ENCODE results near the gene SLC66A1. TPM values are rescaled to one million over a fixed set of nuclear protein-coding genes. Genes with fewer than 3 reads are reported as not detected.
"Not testable (repeated sequence)": the region's sequence is repeated elsewhere in the genome, so short reads cannot be mapped to it uniquely, and the experiment has no call there.

The SLC66A1 gene
- total RNA-seq, 1 experiment from 2014 or later: 27.7 TPM

DNA sequence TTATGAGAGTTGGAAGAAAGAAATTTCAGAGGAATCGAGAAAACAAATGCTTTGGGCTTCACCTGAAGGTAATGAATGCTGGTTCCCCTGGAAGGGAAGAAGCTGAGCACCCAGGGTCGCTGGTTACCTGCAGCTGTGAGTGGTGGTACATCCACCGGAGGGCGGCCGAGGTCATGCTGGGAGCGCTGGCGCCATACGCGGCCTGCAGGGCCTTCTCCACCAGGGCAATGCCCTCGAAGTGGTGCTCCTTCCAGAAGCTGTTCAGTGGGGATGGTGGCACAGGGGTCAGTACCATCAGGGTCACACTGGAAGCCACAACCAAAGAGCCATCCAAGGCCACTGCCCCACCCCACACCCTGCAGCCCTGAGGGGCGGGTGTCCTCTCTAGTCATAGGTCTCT, 43.7 kb upstream of the SLC66A1 start:
- BruUV-seq (replicated peaks): no TSS peak
- CTCF ChIA-PET: no interaction called here
- DNase-seq: no peak

DNA sequence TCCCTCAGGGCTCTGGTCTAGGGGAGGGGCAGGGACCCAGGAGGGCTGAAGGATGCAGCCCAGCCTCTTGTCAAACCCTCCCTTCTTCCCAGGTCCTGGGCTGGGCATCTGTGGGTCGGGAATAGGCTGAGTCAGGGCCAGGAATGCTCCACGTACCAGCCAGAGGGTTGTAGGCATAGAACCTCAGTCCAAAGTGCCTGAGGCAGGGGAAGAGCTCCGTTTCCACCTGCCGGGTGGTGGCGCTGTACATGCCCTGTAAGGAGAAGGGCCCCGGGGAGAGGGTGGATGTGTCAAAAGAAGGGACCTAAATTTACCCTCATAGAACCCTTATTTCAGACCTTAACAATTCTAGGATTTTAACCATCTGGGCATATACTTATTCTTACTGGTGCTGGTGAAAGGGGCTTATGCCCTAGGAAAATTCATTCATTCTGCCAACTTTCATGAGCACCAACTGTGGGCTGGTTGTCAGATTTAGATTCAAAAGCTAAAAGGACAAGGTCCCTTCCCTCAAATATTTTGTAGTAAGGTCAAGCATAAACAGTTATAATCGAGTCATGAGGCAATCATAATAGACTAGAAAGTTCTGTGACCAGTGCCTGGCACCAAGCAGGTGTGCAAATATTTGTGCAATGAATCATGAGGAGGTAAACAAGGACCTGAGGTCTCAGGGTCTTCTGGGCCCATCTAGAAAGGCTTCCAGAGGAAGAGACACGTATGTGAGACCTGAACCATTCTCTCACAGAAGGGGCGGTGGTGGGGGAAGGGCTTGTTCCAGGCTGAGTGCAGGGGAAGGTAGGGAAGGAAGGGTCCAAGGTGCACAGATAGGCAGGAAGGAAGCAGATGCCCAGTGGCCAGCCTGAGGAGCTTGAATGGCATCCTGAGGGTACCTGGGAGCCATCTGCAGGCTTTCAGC, 42.4 kb upstream of the SLC66A1 start:
- POLR2A ChIA-PET (ENCODE audit: unreplicated experiment); H3K27ac ChIP-seq (ENCODE audit: low read length); H3K27me3 ChIP-seq (ENCODE audit: low read length); BruUV-seq (replicated peaks); CTCF ChIA-PET; H4K20me1 ChIP-seq (ENCODE audit: low read length); H3K9ac ChIP-seq (ENCODE audit: low read length); H3K9me3 ChIP-seq (ENCODE audit: low read length); H3K36me3 ChIP-seq (ENCODE audit: low read depth, low read length); H3K4me1 ChIP-seq (ENCODE audit: insufficient read depth, low read length); H3K4me2 ChIP-seq (ENCODE audit: low read length); H3K9me2 ChIP-seq (replicated peaks; ENCODE audit: low read length); intact Hi-C loops (cut with micrococcal nuclease); DNase-seq; H2AFZ ChIP-seq (ENCODE audit: low read length); H3F3A ChIP-seq (ENCODE audit: low read length, unreplicated experiment); H3K79me2 ChIP-seq (ENCODE audit: low read length); H3K4me3 ChIP-seq (ENCODE audit: low read length): not testable (repeated sequence)
- peak; percentile 82 for ATAC-seq

More for the DNA sequence above, 43.7 kb upstream of the SLC66A1 start:
- H3K4me2 ChIP-seq (ENCODE audit: low read length): no peak overlapping the region
- H3K9me2 ChIP-seq (replicated peaks; ENCODE audit: low read length): no peaks in the 10 kb centered on the region
- no peaks in the 10 kb centered on the region for H3K9me3 ChIP-seq (ENCODE audit: low read length)
- H3K27ac ChIP-seq (ENCODE audit: low read length): no peak overlapping the region
- no peaks in the 10 kb centered on the region for H3K27me3 ChIP-seq (ENCODE audit: low read length)
- H3K9ac ChIP-seq (ENCODE audit: low read length): no peak overlapping the region
- no peaks in the 10 kb centered on the region for H3K36me3 ChIP-seq (ENCODE audit: low read depth, low read length)
- no peak overlapping the region for H3K4me3 ChIP-seq (ENCODE audit: low read length)
- POLR2A ChIA-PET (ENCODE audit: unreplicated experiment): no interaction called here
- intact Hi-C loops (cut with micrococcal nuclease): no loop called here
- TF ChIP-seq, protein P1, sequence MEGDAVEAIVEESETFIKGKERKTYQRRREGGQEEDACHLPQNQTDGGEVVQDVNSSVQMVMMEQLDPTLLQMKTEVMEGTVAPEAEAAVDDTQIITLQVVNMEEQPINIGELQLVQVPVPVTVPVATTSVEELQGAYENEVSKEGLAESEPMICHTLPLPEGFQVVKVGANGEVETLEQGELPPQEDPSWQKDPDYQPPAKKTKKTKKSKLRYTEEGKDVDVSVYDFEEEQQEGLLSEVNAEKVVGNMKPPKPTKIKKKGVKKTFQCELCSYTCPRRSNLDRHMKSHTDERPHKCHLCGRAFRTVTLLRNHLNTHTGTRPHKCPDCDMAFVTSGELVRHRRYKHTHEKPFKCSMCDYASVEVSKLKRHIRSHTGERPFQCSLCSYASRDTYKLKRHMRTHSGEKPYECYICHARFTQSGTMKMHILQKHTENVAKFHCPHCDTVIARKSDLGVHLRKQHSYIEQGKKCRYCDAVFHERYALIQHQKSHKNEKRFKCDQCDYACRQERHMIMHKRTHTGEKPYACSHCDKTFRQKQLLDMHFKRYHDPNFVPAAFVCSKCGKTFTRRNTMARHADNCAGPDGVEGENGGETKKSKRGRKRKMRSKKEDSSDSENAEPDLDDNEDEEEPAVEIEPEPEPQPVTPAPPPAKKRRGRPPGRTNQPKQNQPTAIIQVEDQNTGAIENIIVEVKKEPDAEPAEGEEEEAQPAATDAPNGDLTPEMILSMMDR (conservative IDR thresholded peaks at IDR 0.05; ENCODE audit: low read depth, low read length): no peak
- TF ChIP-seq EZH2phosphoT487 (IDR thresholded peaks at IDR 0.05; ENCODE audit: borderline replicate concordance, low read length): no peak
- no peak for TF ChIP-seq EZH2 (IDR thresholded peaks at IDR 0.05; ENCODE audit: low read length, unreplicated experiment)
- no peak for ATAC-seq
- H3F3A ChIP-seq (ENCODE audit: low read length, unreplicated experiment): no peaks in the 10 kb centered on the region
- H3K79me2 ChIP-seq (ENCODE audit: low read length): no peaks in the 10 kb centered on the region
- H3K4me1 ChIP-seq (ENCODE audit: insufficient read depth, low read length): peaks cover 4% of the 10 kb centered on the region
- H4K20me1 ChIP-seq (ENCODE audit: low read length): no peaks in the 10 kb centered on the region
- no peak overlapping the region for H2AFZ ChIP-seq (ENCODE audit: low read length)

DNA sequence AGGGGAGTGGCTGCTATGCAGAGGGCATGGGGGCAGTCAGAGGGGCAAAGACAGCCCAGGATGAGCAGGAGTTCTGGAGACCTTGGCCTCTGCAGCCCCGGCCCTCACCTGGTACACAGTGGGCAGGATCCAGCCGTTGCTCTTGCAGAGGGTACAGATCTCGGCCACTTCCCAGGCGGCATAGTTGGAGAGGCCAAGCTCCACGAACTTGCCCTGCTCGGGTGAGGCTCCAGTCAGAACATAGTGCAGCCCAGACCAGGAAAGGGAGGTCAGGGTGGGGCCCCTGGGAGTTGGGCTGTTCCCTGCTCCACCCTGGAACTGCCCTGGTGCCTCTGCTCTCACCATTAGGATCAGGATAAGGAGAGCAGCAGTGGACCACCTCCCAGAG, 41.8 kb upstream of the SLC66A1 start:
- H3K36me3 ChIP-seq (ENCODE audit: low read depth, low read length); POLR2A ChIA-PET (ENCODE audit: unreplicated experiment); H3K9me3 ChIP-seq (ENCODE audit: low read length); H3K9ac ChIP-seq (ENCODE audit: low read length); H3K27ac ChIP-seq (ENCODE audit: low read length); H3K4me2 ChIP-seq (ENCODE audit: low read length); H3K79me2 ChIP-seq (ENCODE audit: low read length); H4K20me1 ChIP-seq (ENCODE audit: low read length); H2AFZ ChIP-seq (ENCODE audit: low read length); intact Hi-C loops (cut with micrococcal nuclease); H3K4me3 ChIP-seq (ENCODE audit: low read length); H3K9me2 ChIP-seq (replicated peaks; ENCODE audit: low read length); H3F3A ChIP-seq (ENCODE audit: low read length, unreplicated experiment); H3K4me1 ChIP-seq (ENCODE audit: insufficient read depth, low read length); BruUV-seq (replicated peaks); CTCF ChIA-PET; DNase-seq; H3K27me3 ChIP-seq (ENCODE audit: low read length): not testable (repeated sequence)
- peak; percentile 25; the same call in 1 of the 2 replicates for ATAC-seq
